22Rv1 (cell line): ENCODE measurements around the gene OTUB2.

ENCODE experiments used
- CTCF ChIP-seq: fragments of 450-650 bp; IDR thresholded peaks from 2 replicates; pipeline ENCODE4 v1.5.1; 2017; ENCODE audit warnings: mild to moderate bottlenecking
- ZFX ChIP-seq: fragments of 450-650 bp; IDR thresholded peaks from 2 replicates; pipeline ENCODE4 v1.6.1; 2017; ENCODE audit warnings: antibody characterized with exemption, borderline replicate concordance

- TF ChIP-seq CTCF (no peak), ZFX (no peak)
Observed at GRCh38 chr14:94011795-94012194, 14.3 kb upstream of the OTUB2 start.
